Osteocyte (in vitro differentiated cells): Measurements from ENCODE around the gene FAIM2. TPM values are rescaled to one million over a fixed set of nuclear protein-coding genes. Genes with fewer than 3 reads are reported as not detected.

Experiments used
- DNase-seq: peaks from one replicate; pipeline ENCODE4 v3.0.0; 2021; ENCODE audit warnings: mixed read lengths; ENCODE audit not compliant: unreplicated experiment; ENCODE audit errors: extremely low spot score
- H3K27ac Mint-ChIP-seq: one replicate; pipeline ENCODE4 v1.8.0; 2021; ENCODE audit warnings: mild to moderate bottlenecking, mixed read lengths; ENCODE audit not compliant: unreplicated experiment
- H3K27me3 Mint-ChIP-seq: one replicate; pipeline ENCODE4 v1.8.0; 2021; ENCODE audit warnings: mixed read lengths; ENCODE audit not compliant: unreplicated experiment
- H3K36me3 Mint-ChIP-seq: one replicate; pipeline ENCODE4 v1.8.0; 2021; ENCODE audit warnings: mixed read lengths; ENCODE audit not compliant: unreplicated experiment
- H3K4me1 Mint-ChIP-seq: one replicate; pipeline ENCODE4 v1.8.0; 2021; ENCODE audit warnings: mixed read lengths; ENCODE audit not compliant: unreplicated experiment
- H3K4me3 Mint-ChIP-seq: one replicate; pipeline ENCODE4 v1.8.0; 2021; ENCODE audit warnings: mild to moderate bottlenecking, moderate library complexity, mixed read lengths; ENCODE audit not compliant: unreplicated experiment
- H3K9me3 Mint-ChIP-seq: one replicate; pipeline ENCODE4 v1.8.0; 2021; ENCODE audit warnings: mixed read lengths; ENCODE audit not compliant: unreplicated experiment
- total RNA-seq: library from RNA; stranded (reverse); gene quantifications from 2 replicates; pipeline ENCODE4 v1.2.1, GENCODE V29; 2021
- TF ChIP-seq, protein P1 (sequence below): fragments of 200-600 bp; sonication (generic); IDR thresholded peaks from 2 replicates; pipeline ENCODE4 v1.5.0; 2021; ENCODE audit warnings: antibody characterized with exemption, mild to moderate bottlenecking, moderate library complexity

The FAIM2 gene
- total RNA-seq, 1 donor from 2014 or later = 1.5 TPM

DNA sequence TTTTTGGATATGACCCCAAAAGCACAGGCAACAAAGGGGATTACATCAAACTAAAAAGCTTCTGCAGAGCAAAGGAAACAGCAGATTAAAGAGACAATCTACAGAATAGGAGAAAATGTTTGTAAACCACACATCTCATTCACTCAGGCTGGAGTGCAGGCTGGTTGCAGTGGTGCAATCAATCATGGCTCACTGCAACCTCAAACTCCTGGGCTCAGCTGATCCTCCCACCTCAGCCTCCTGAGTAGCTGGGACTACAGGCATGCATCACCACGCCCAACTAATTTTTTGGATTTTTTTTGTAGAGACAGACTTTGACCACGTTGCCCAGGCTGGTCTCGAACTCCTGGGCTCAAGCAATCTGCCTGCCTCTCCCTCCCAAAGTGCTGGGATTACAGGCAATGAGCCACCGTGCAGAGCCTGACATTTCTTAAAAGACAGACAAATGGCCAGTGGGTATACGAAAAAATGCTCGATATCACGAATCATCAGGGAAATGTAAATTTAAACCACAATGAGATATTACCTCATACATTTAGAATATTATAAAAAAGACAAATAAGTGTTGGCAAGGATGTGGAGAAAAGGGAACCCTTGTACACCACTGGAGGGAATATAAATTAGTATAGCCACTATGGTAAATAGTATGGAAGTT is 85.3 kb downstream of the FAIM2 start:
- no peak for DNase-seq
- TF ChIP-seq, protein P1, sequence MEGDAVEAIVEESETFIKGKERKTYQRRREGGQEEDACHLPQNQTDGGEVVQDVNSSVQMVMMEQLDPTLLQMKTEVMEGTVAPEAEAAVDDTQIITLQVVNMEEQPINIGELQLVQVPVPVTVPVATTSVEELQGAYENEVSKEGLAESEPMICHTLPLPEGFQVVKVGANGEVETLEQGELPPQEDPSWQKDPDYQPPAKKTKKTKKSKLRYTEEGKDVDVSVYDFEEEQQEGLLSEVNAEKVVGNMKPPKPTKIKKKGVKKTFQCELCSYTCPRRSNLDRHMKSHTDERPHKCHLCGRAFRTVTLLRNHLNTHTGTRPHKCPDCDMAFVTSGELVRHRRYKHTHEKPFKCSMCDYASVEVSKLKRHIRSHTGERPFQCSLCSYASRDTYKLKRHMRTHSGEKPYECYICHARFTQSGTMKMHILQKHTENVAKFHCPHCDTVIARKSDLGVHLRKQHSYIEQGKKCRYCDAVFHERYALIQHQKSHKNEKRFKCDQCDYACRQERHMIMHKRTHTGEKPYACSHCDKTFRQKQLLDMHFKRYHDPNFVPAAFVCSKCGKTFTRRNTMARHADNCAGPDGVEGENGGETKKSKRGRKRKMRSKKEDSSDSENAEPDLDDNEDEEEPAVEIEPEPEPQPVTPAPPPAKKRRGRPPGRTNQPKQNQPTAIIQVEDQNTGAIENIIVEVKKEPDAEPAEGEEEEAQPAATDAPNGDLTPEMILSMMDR = no peak
- Mint-ChIP-seq H3K4me3 (no peak overlapping the region), H3K9me3 (no peaks in the 10 kb centered on the region), H3K27ac (no peak overlapping the region), H3K27me3 (no peaks in the 10 kb centered on the region), H3K4me1 (peaks cover 18% of the 10 kb centered on the region), H3K36me3 (peaks cover 23% of the 10 kb centered on the region)

Other genes starting within 250 kb of the FAIM2 start
- 37.4 and 37.7 TPM in 2 replicates for gene FMNL3, start 196.5 kb downstream of the FAIM2 start, total RNA-seq
- 385 TPM in 2 replicates for gene TMBIM6, start 162.3 kb downstream of the FAIM2 start, total RNA-seq
- gene NCKAP5L, start 75.5 kb downstream of the FAIM2 start, total RNA-seq = 39.1 and 42.4 TPM in 2 replicates
- gene BCDIN3D, start 60.8 kb downstream of the FAIM2 start, total RNA-seq = 4.2 and 5.3 TPM in 2 replicates
- not detected in 2 replicates for gene AQP2, start 46.8 kb upstream of the FAIM2 start, total RNA-seq
- gene AQP5, start 58.0 kb upstream of the FAIM2 start, total RNA-seq = 0.24 and 0.46 TPM in 2 replicates
- not detected in 2 replicates for gene AQP6, start 69.0 kb upstream of the FAIM2 start, total RNA-seq
- gene RACGAP1, start 121.6 kb upstream of the FAIM2 start, total RNA-seq = 25.9 and 28.3 TPM in 2 replicates
- gene ASIC1, start 153.7 kb upstream of the FAIM2 start, total RNA-seq = 2.1 and 3.0 TPM in 2 replicates
- 61.4 and 66.7 TPM in 2 replicates for gene SMARCD1, start 181.4 kb upstream of the FAIM2 start, total RNA-seq
- 0.43 TPM in 1 of 2 replicates, not detected in the other for gene GPD1, start 200.1 kb upstream of the FAIM2 start, total RNA-seq
- gene COX14, start 208.3 kb upstream of the FAIM2 start, total RNA-seq = 41.5 and 54.9 TPM in 2 replicates